ENCODE data around the gene ANKS1B.
"Not testable (repeated sequence)": the region's sequence is repeated elsewhere in the genome, so short reads cannot be mapped to it uniquely, and the experiment has no call there.

ANKS1B gene

DNA sequence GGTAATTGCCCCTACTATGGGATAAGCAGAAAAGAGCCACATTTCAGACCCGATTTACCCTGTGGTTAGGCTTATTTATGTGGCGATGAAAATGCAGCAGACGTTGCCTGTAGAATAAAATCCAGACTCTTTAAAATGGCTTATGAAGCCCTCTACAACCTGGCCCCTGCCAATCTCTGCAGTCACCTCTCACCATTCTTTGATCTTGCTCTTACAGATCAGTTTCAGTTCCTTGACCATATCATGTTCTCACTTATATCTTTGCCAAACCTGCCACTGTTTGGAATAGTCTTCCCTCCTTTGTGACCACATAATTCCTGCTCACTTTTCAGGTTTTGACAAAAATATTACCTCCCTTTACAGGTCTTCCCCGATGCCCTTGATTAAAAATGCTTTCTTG, 601.5 kb downstream of the ANKS1B start:
- DNase-seq (ENCODE audit: low read depth, low spot score): no peak

- peak; percentile 51 for DNase-seq (ENCODE audit: low read depth, low spot score)
These were observed 602.7 kb downstream of the ANKS1B start for GRCh38 chr12:99381992-99382391.

- DNase-seq (ENCODE audit: low read depth, low spot score): no peak
These were observed 604.0 kb downstream of the ANKS1B start for GRCh38 chr12:99380701-99381100.

DNA sequence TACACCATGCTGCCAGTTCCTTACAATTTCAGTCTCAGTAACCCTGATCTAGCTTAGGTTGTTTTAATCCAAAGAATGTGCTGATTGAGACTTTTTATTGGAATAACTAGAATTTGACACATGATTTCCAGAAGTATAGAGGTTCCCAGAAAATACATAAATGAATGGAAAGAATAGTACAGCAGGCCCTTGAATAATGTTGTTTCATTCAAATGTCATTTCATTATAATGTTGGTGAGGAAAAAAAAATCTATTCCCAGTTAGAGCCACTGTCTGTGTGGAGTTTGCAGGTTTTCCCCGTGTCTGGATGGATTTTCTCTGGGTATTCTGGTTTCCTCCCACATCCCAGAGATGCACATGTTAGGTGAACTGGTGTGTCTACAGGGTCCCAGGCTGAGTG, 610.7 kb downstream of the ANKS1B start:
- no peak for DNase-seq (ENCODE audit: low read depth, low spot score)

- no peak for DNase-seq (ENCODE audit: low read depth, low spot score)
These were observed 612.3 kb downstream of the ANKS1B start for GRCh38 chr12:99372257-99372920.

GRCh38 chr12:99370421-99371138, 614.2 kb downstream of the ANKS1B start:
- DNase-seq (ENCODE audit: low read depth, low spot score): no peak

DNA sequence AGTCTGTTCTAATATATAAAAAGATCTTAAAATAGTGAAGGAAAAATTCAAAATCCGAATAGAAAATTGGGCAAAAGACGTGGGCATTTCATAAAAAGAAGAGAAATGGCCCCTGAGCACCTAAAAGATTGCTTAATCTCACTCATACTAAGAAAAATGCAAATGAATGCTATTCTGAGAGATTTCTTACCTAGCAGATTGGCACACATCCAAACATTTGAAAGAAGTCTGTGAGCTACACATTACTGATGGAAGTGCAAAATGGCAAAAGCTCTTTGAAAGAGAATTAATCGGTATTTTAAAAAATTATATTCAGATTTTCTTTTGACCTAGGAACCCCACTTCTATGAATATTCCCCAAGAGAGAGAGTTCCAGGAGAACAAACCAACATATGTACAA, 617.6 kb downstream of the ANKS1B start:
- no peak for DNase-seq (ENCODE audit: low read depth, low spot score)

GRCh38 chr12:99352269-99352668, 632.5 kb downstream of the ANKS1B start:
- DNase-seq (ENCODE audit: low read depth, low spot score): no peak

- DNase-seq (ENCODE audit: low read depth, low spot score): peak; percentile 35
These were observed 640.8 kb downstream of the ANKS1B start for GRCh38 chr12:99343960-99344359.

DNA sequence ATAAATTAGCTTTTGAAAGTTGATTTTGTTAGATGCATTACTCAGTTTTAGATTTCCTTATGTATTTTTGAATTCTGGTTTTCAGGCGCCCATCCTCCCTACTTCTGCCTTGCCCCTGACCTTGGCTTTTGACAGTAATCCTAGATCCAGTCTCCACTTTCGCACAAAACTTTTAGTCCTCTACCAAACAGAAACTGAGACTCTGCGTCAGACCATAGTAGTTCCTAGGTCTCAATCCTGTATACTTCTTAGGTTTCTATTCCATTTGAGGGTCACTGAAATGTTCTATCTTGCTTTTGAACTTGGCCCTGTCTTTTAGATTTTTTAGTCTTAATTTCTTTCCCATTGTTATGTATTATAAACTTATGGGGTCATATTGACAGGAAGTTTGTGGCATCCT, 645.1 kb downstream of the ANKS1B start:
- no peak for DNase-seq (ENCODE audit: low read depth, low spot score)

DNA sequence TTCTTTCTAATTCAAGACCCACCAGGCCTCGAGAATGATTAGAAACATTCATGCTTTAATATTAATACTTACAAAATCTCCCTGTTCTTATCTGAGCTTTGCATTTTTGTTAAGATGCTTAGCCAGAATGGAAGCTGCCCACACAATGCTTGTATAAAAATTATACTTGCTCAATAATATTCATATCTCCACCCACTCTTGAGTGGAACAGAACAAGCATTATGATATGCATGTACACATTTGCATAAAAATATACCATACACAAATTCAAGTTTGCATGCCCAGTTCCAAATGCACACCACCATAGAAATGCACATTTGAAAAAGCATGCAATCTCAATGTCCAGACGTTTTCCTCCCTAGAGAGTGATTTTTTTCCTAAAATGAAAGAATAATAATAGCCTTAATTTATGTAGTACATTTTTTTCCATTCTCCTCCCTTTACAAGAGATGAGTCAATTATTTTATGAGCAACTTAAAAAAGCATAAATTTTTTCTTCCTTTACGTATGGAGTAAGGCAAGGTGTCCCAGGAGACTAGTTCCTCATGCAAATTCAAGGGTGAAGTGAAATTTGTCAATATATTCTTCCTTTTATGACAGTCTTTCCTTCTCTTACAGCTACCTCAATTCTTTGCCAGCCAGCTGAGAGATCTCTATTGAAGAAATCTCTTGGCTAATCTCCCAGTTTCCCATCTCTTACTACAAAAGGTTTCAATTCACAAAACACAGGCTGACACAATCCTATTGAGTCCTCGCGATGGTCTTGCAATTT, 650.3 kb downstream of the ANKS1B start:
- DNase-seq (ENCODE audit: low read depth, low spot score): no peak

DNA sequence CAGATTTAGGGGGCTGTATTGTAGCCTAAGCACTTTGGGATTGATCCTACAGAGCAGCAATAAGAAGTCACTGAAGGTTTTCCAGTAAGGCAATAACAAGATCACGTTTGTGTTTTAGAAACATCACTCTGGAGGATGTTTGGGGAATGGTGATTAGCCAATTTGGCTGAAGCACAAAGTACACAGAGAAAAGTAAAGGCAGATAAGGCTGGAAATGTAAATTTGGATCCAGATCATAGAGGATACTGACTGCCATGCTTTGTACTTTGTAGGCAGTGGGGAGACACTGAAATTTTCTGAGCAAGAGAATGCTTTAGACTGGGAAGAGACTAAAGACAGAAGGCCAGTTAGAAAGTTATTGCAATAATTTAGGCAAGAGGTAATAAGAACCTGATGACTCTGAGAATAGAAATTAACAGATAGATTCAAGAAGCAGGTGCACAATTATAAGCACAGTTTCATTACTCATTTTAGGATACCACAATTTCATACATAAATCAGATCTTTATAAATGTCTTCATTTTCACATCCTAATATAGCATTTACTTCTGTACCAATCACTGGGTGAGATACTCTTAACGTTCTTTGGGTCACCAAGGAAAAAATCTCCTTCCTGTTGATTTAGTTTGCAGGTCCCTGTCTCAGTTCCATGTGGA, 651.7 kb downstream of the ANKS1B start:
- DNase-seq (ENCODE audit: low read depth, low spot score): peak; percentile 8

GRCh38 chr12:99330216-99330615, 654.5 kb downstream of the ANKS1B start:
- no peak for DNase-seq (ENCODE audit: low read depth, low spot score)

DNA sequence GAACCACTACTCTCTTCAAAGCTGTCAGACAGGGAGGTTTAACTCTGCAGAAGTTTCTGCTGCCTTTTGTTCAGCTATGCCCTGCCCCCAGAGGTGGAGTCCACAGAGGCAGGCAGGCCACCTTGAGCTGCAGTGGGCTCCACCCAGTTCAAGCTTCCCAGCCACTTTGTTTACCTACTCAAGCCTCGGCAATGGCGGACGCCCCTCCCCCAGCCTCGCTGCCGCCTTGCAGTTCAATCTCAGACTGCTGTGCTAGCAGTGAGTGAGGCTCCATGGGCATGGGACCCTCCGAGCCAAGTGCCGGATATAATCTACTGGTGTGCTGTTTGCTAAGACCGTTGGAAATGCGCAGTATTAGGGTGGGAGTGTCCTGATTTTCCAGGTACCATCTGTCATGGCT, 663.5 kb downstream of the ANKS1B start:
- DNase-seq (ENCODE audit: low read depth, low spot score): not testable (repeated sequence)

DNA sequence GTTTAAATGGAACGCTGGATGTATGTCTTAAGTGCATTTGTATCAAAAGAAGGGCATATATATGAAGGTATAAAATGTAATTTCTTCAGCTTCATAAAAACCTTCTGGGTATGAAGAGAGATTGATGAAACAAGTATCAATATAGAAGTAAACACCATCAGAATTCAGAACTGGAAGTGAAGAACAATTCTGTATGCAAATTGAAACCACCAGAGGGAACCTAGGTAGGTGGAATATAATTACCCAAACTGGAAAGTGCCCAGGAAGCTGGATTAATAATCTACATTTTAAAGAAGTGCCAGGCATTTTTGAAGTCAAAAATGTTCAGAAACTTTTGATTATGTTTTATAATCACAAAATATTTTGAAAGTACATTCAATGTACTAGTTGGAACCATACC, 673.4 kb downstream of the ANKS1B start:
- DNase-seq (ENCODE audit: low read depth, low spot score): no peak

- DNase-seq (ENCODE audit: low read depth, low spot score): no peak
These were observed 674.9 kb downstream of the ANKS1B start for GRCh38 chr12:99309812-99310211.

GRCh38 chr12:99302874-99303273, 681.9 kb downstream of the ANKS1B start:
- DNase-seq (ENCODE audit: low read depth, low spot score): no peak

DNA sequence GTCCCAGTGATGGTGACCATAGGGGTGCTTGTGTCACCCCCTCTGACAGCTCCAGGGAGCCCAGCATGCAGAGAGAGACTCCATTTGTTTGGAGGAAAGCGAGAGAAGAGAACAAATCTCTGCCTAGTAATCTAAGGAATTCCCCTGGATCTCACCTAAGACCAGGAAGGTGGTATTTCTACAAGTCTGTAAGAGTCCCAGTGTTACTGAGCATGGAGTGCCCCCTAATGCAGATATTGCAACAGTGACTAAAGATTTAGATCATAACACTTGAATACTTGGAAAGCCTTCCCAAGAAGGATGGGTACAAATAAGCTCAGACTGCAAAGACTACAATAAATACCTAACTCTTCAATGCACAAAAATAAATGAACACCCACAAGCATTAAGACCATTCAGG, 697.6 kb downstream of the ANKS1B start:
- DNase-seq (ENCODE audit: low read depth, low spot score): no peak

GRCh38 chr12:99284161-99284560, 700.6 kb downstream of the ANKS1B start:
- DNase-seq (ENCODE audit: low read depth, low spot score): no peak

- DNase-seq (ENCODE audit: low read depth, low spot score): no peak
These were observed 702.1 kb downstream of the ANKS1B start for GRCh38 chr12:99282624-99283023.

GRCh38 chr12:99282086-99282485, 702.6 kb downstream of the ANKS1B start:
- no peak for DNase-seq (ENCODE audit: low read depth, low spot score)

DNA sequence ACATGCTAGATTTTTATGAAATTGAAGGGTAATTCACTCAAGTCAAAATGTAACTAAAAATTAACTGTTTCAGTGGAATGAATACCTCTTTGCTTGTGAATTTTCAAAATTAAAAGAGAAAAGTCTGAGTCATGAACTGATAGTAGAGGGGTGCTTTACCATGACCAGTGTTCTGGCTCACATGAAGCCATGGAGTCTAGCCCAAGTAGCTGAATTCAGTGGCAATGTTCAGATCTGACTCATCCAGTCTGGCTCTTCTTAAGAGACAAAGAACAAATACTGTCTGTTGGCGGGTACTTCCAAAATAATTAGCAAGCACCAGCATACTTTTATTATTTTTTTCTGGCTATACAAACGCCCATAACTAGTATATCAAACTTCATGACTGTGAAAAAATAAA, 703.5 kb downstream of the ANKS1B start:
- DNase-seq (ENCODE audit: low read depth, low spot score): peak; percentile 80
